MM.1S (cell line): ENCODE data around the gene PCDHGA8.

ENCODE experiments used
- DNase-seq: peaks from one replicate; pipeline ENCODE4 v3.0.0-alpha.2; 2015
- H2AFZ ChIP-seq: fragments of 300-600 bp; sonication (generic); 2 replicates; pipeline ENCODE4 v1.6.0; 2016; ENCODE audit warnings: antibody characterized with exemption, low read length
- H3F3A ChIP-seq: fragments of 300-600 bp; sonication (generic); 2 replicates; pipeline ENCODE4 v1.6.1; 2016; ENCODE audit warnings: mild to moderate bottlenecking, antibody characterized with exemption, low read length, moderate library complexity, mixed read lengths; ENCODE audit not compliant: insufficient read depth
- H3K27ac ChIP-seq: fragments of 300-600 bp; sonication (generic); 2 replicates; pipeline ENCODE4 v1.5.1; 2016; ENCODE audit warnings: mild to moderate bottlenecking, low read length
- H3K27me3 ChIP-seq: fragments of 300-600 bp; sonication (generic); replicated peaks from 2 replicates; pipeline ENCODE4 v1.6.0; 2016; ENCODE audit warnings: low read length; ENCODE audit not compliant: insufficient read depth
- H3K36me3 ChIP-seq: fragments of 300-600 bp; sonication (generic); replicated peaks from 2 replicates; pipeline ENCODE4 v1.6.1; 2016; ENCODE audit warnings: mild to moderate bottlenecking, low read length, mixed read lengths; ENCODE audit not compliant: insufficient read depth
- H3K4me1 ChIP-seq: fragments of 300-600 bp; sonication (generic); 2 replicates; pipeline ENCODE4 v1.6.1; 2016; ENCODE audit warnings: low read length, mixed read lengths
- H3K4me2 ChIP-seq: fragments of 300-600 bp; sonication (generic); 2 replicates; pipeline ENCODE4 v1.6.0; 2016; ENCODE audit warnings: low read depth, low read length
- H3K4me3 ChIP-seq: fragments of 300-600 bp; sonication (generic); 2 replicates; pipeline ENCODE4 v1.5.1; 2016; ENCODE audit warnings: low read length, mixed read lengths
- H3K79me2 ChIP-seq: fragments of 300-600 bp; sonication (generic); 2 replicates; pipeline ENCODE4 v1.6.1; 2016; ENCODE audit warnings: mixed run types, low read length, mixed read lengths
- H3K9ac ChIP-seq: fragments of 300-600 bp; sonication (generic); 2 replicates; pipeline ENCODE4 v1.6.1; 2016; ENCODE audit warnings: low read length, mixed read lengths
- H3K9me2 ChIP-seq: fragments of 300-600 bp; sonication (generic); replicated peaks from 2 replicates; pipeline ENCODE4 v1.6.1; 2016; ENCODE audit warnings: mild to moderate bottlenecking, low read length, mixed read lengths; ENCODE audit not compliant: insufficient read depth
- H3K9me3 ChIP-seq: fragments of 300-600 bp; sonication (generic); replicated peaks from 2 replicates; pipeline ENCODE4 v1.6.1; 2016; ENCODE audit warnings: mild to moderate bottlenecking, low read length, mixed read lengths; ENCODE audit not compliant: insufficient read depth
- H4K20me1 ChIP-seq: fragments of 300-600 bp; sonication (generic); 2 replicates; pipeline ENCODE4 v1.6.1; 2016; ENCODE audit warnings: mild to moderate bottlenecking, low read length, moderate library complexity, mixed read lengths; ENCODE audit not compliant: insufficient read depth
- EZH2 ChIP-seq: fragments of 300-600 bp; sonication (generic); optimal IDR thresholded peaks from 2 replicates; pipeline ENCODE3; 2017; ENCODE audit warnings: low read depth, mild to moderate bottlenecking, antibody characterized with exemption, low read length, mixed read lengths
- EZH2phosphoT487 ChIP-seq: fragments of 300-600 bp; sonication (generic); IDR thresholded peaks from 2 replicates; pipeline ENCODE4 v1.6.1; 2018; ENCODE audit warnings: antibody characterized with exemption, low read length
- TF ChIP-seq, protein P1 (sequence below): fragments of 300-600 bp; sonication (generic); IDR thresholded peaks from 2 replicates; pipeline ENCODE4 v1.5.1; 2016; ENCODE audit warnings: antibody characterized with exemption, low read length, mixed read lengths

Gene PCDHGA8

GRCh38 chr5:141360685-141361084, 31.7 kb upstream of the PCDHGA8 start:
- no peaks in the 10 kb centered on the region; the same call in 1 of the 2 replicates for H3K27me3 ChIP-seq
- no peak overlapping the region for H3K4me2 ChIP-seq
- no peak overlapping the region for H3K27ac ChIP-seq
- no peak for DNase-seq
- TF ChIP-seq EZH2phosphoT487 (no peak), EZH2 (no peak)
- TF ChIP-seq, protein P1, sequence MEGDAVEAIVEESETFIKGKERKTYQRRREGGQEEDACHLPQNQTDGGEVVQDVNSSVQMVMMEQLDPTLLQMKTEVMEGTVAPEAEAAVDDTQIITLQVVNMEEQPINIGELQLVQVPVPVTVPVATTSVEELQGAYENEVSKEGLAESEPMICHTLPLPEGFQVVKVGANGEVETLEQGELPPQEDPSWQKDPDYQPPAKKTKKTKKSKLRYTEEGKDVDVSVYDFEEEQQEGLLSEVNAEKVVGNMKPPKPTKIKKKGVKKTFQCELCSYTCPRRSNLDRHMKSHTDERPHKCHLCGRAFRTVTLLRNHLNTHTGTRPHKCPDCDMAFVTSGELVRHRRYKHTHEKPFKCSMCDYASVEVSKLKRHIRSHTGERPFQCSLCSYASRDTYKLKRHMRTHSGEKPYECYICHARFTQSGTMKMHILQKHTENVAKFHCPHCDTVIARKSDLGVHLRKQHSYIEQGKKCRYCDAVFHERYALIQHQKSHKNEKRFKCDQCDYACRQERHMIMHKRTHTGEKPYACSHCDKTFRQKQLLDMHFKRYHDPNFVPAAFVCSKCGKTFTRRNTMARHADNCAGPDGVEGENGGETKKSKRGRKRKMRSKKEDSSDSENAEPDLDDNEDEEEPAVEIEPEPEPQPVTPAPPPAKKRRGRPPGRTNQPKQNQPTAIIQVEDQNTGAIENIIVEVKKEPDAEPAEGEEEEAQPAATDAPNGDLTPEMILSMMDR: no peak
- H3K9ac ChIP-seq: no peak overlapping the region
- H3K9me3 ChIP-seq: no peaks in the 10 kb centered on the region
- H3K79me2 ChIP-seq: no peaks in the 10 kb centered on the region
- no peak overlapping the region for H2AFZ ChIP-seq
- H3K4me3 ChIP-seq: no peak overlapping the region
- H3F3A ChIP-seq: no peaks in the 10 kb centered on the region
- H4K20me1 ChIP-seq: no peaks in the 10 kb centered on the region
- H3K36me3 ChIP-seq: no peaks in the 10 kb centered on the region
- H3K4me1 ChIP-seq: no peaks in the 10 kb centered on the region
- no peaks in the 10 kb centered on the region for H3K9me2 ChIP-seq

- Histone ChIP-seq H4K20me1 (no peaks in the 10 kb centered on the region), H3K9ac (no peak overlapping the region), H3K4me3 (no peak overlapping the region), H3F3A (no peaks in the 10 kb centered on the region), H3K27ac (no peak overlapping the region), H3K36me3 (no peaks in the 10 kb centered on the region), H2AFZ (no peak overlapping the region), H3K79me2 (no peaks in the 10 kb centered on the region), H3K4me1 (no peaks in the 10 kb centered on the region), H3K9me3 (no peaks in the 10 kb centered on the region), H3K9me2 (no peaks in the 10 kb centered on the region), H3K4me2 (no peak overlapping the region), H3K27me3 (no peaks in the 10 kb centered on the region; the same call in none of the 2 replicates)
- no peak for DNase-seq
- TF ChIP-seq EZH2phosphoT487 (no peak), EZH2 (no peak)
- TF ChIP-seq, protein P1: no peak
Measured at GRCh38 chr5:141362719-141363118, 29.7 kb upstream of the PCDHGA8 start.

DNA sequence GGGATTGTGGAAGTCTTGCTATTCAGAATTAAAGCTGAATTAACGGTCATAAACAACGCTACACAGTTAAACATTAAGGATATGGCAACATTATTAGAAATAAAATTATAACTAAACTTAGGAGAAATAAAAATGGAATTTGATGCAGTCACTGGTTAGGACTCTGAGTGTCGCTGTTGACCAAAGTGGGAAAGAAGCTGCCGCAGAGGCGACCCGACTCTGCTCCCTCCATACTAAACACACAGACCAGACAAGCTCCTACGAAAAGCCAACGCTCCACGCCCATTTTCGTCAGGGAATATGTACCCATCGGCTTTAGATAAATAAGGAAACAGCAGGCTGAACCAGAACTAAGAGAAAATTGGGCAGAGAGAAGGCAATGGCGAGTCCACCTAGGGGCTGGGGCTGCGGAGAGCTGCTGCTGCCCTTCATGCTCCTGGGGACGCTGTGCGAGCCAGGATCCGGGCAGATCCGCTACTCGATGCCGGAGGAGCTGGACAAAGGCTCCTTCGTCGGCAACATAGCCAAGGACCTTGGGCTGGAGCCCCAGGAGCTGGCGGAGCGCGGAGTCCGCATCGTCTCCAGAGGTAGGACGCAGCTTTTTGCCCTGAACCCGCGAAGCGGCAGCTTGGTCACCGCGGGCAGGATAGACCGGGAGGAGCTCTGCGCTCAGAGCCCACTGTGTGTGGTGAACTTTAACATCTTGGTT, 28.3 kb upstream of the PCDHGA8 start, which contains the start of gene PCDHGA5:
PCDHGA5 (plus strand) TSS at position 211 of the 709 bp plus-strand sequence; CDS start at position 380, 169 bp downstream.
- Histone ChIP-seq H3K4me1 (no peaks in the 10 kb centered on the region), H3K27me3 (no peaks in the 10 kb centered on the region; the same call in none of the 2 replicates), H3K27ac (no peak within 1 kb of the TSS), H3K79me2 (no peaks in the 10 kb centered on the region), H3K36me3 (no peaks in the 10 kb centered on the region), H3K4me2 (no peak within 1 kb of the TSS), H3K9me2 (no peaks in the 10 kb centered on the region), H3K9me3 (no peaks in the 10 kb centered on the region), H3F3A (no peaks in the 10 kb centered on the region), H2AFZ (no peak within 1 kb of the TSS), H3K4me3 (no peak within 1 kb of the TSS), H4K20me1 (no peaks in the 10 kb centered on the region), H3K9ac (no peak within 1 kb of the TSS)
- no peak for DNase-seq
- no peak for TF ChIP-seq EZH2
- TF ChIP-seq, protein P1: no peak
- no peak for TF ChIP-seq EZH2phosphoT487
